Measurements from ENCODE around the gene LANCL3.

The LANCL3 gene

GRCh38 chrX:37686996-37687395, 115.5 kb downstream of the LANCL3 start:
- H3K4me1 ChIP-seq (ENCODE audit: control insufficient read depth, insufficient read depth, low read length, poor library complexity, severe bottlenecking) = no peaks in the 10 kb centered on the region
- no peaks in the 10 kb centered on the region for H3K9me3 ChIP-seq (ENCODE audit: control insufficient read depth, low read length)
- no peak overlapping the region for H3K4me3 ChIP-seq (ENCODE audit: insufficient read depth, low read depth, low read length, poor library complexity, severe bottlenecking)
- no peak overlapping the region for H3K27ac ChIP-seq (ENCODE audit: insufficient read depth, low read length, poor library complexity, severe bottlenecking)
- no peaks in the 10 kb centered on the region for H3K27me3 ChIP-seq (replicated peaks; ENCODE audit: control insufficient read depth, insufficient read depth, low read length, poor library complexity, severe bottlenecking)
- H3K36me3 ChIP-seq (ENCODE audit: control insufficient read depth, insufficient read depth, low read length) = no peaks in the 10 kb centered on the region
- DNase-seq = no peak

- no peak overlapping the region for H3K4me3 ChIP-seq (ENCODE audit: insufficient read depth, low read depth, low read length, poor library complexity, severe bottlenecking)
- no peak for DNase-seq
- no peaks in the 10 kb centered on the region for H3K36me3 ChIP-seq (ENCODE audit: control insufficient read depth, insufficient read depth, low read length)
- no peaks in the 10 kb centered on the region for H3K4me1 ChIP-seq (ENCODE audit: control insufficient read depth, insufficient read depth, low read length, poor library complexity, severe bottlenecking)
- H3K9me3 ChIP-seq (ENCODE audit: control insufficient read depth, low read length) = no peaks in the 10 kb centered on the region
- no peaks in the 10 kb centered on the region for H3K27me3 ChIP-seq (replicated peaks; ENCODE audit: control insufficient read depth, insufficient read depth, low read length, poor library complexity, severe bottlenecking)
- no peak overlapping the region for H3K27ac ChIP-seq (ENCODE audit: insufficient read depth, low read length, poor library complexity, severe bottlenecking)
Observed at GRCh38 chrX:37690119-37690518, 118.7 kb downstream of the LANCL3 start.

- no peak for DNase-seq
- no peaks in the 10 kb centered on the region for H3K4me1 ChIP-seq (ENCODE audit: control insufficient read depth, insufficient read depth, low read length, poor library complexity, severe bottlenecking)
Observed at GRCh38 chrX:37692918-37693317, 121.5 kb downstream of the LANCL3 start.

GRCh38 chrX:37697169-37697760, 125.8 kb downstream of the LANCL3 start:
- no peak overlapping the region for H3K4me3 ChIP-seq (ENCODE audit: insufficient read depth, low read depth, low read length, poor library complexity, severe bottlenecking)
- no peaks in the 10 kb centered on the region for H3K4me1 ChIP-seq (ENCODE audit: control insufficient read depth, insufficient read depth, low read length, poor library complexity, severe bottlenecking)
- DNase-seq = no peak
- no peak overlapping the region for H3K27ac ChIP-seq (ENCODE audit: insufficient read depth, low read length, poor library complexity, severe bottlenecking)
- H3K36me3 ChIP-seq (ENCODE audit: control insufficient read depth, insufficient read depth, low read length) = no peaks in the 10 kb centered on the region
- no peaks in the 10 kb centered on the region for H3K9me3 ChIP-seq (ENCODE audit: control insufficient read depth, low read length)
- no peaks in the 10 kb centered on the region for H3K27me3 ChIP-seq (replicated peaks; ENCODE audit: control insufficient read depth, insufficient read depth, low read length, poor library complexity, severe bottlenecking)

More at GRCh38 chrX:37692918-37693317, 121.5 kb downstream of the LANCL3 start:
- H3K27ac ChIP-seq (ENCODE audit: insufficient read depth, low read length, poor library complexity, severe bottlenecking) = no peak overlapping the region
- no peaks in the 10 kb centered on the region for H3K9me3 ChIP-seq (ENCODE audit: control insufficient read depth, low read length)
- H3K36me3 ChIP-seq (ENCODE audit: control insufficient read depth, insufficient read depth, low read length) = no peaks in the 10 kb centered on the region
- no peaks in the 10 kb centered on the region for H3K27me3 ChIP-seq (replicated peaks; ENCODE audit: control insufficient read depth, insufficient read depth, low read length, poor library complexity, severe bottlenecking)
- no peak overlapping the region for H3K4me3 ChIP-seq (ENCODE audit: insufficient read depth, low read depth, low read length, poor library complexity, severe bottlenecking)

DNA sequence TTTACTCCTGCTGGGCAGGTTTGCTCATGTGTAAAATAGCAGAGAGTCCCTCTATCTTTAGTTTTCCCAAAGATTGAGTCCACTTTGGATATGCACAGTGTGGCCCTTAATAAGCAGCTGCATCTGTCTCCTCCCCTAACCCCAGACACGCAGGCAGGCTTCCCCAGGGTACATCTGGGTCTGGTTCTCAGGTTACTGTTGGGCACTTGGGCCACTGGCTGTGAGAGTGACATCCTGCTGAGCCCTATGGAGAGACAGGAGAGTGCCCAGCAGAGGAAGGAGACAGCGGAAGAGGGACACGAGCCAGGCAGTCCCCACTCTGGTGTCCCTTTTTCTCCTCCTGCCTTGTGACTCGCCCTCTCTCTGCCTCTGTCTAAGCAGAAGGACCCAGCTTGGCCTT, 130.1 kb downstream of the LANCL3 start:
- Histone ChIP-seq H3K27ac (ENCODE audit: insufficient read depth, low read length, poor library complexity, severe bottlenecking) (no peak overlapping the region), H3K27me3 (replicated peaks; ENCODE audit: control insufficient read depth, insufficient read depth, low read length, poor library complexity, severe bottlenecking) (no peaks in the 10 kb centered on the region), H3K9me3 (ENCODE audit: control insufficient read depth, low read length) (no peaks in the 10 kb centered on the region), H3K4me1 (ENCODE audit: control insufficient read depth, insufficient read depth, low read length, poor library complexity, severe bottlenecking) (no peaks in the 10 kb centered on the region), H3K4me3 (ENCODE audit: insufficient read depth, low read depth, low read length, poor library complexity, severe bottlenecking) (no peak overlapping the region), H3K36me3 (ENCODE audit: control insufficient read depth, insufficient read depth, low read length) (no peaks in the 10 kb centered on the region)
- no peak for DNase-seq

DNA sequence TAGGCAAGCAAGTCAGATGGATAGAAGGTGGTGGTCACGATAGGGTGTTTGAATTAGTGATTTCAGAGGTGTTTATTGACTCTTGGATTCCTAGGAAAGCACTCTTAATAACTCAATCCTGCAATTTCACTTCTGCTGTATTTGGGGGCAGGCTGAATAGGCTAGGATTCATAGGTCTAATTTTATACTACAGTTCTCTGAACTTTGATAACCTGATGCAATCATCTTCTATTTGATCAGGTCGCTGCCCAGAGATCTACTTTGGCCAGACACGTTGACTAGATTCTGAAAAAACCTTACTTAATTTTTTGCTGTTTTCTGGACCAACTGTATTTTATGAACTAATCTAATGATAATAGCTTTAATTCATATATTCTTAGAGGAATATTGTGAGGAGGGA, 140.5 kb downstream of the LANCL3 start:
- no peaks in the 10 kb centered on the region for H3K36me3 ChIP-seq (ENCODE audit: control insufficient read depth, insufficient read depth, low read length)
- no peak overlapping the region for H3K4me3 ChIP-seq (ENCODE audit: insufficient read depth, low read depth, low read length, poor library complexity, severe bottlenecking)
- no peaks in the 10 kb centered on the region for H3K27me3 ChIP-seq (replicated peaks; ENCODE audit: control insufficient read depth, insufficient read depth, low read length, poor library complexity, severe bottlenecking)
- H3K27ac ChIP-seq (ENCODE audit: insufficient read depth, low read length, poor library complexity, severe bottlenecking) = no peak overlapping the region
- no peak for DNase-seq
- no peaks in the 10 kb centered on the region for H3K4me1 ChIP-seq (ENCODE audit: control insufficient read depth, insufficient read depth, low read length, poor library complexity, severe bottlenecking)
- H3K9me3 ChIP-seq (ENCODE audit: control insufficient read depth, low read length) = no peaks in the 10 kb centered on the region

GRCh38 chrX:37712458-37712857, 141.0 kb downstream of the LANCL3 start:
- no peaks in the 10 kb centered on the region for H3K27me3 ChIP-seq (replicated peaks; ENCODE audit: control insufficient read depth, insufficient read depth, low read length, poor library complexity, severe bottlenecking)
- H3K36me3 ChIP-seq (ENCODE audit: control insufficient read depth, insufficient read depth, low read length) = no peaks in the 10 kb centered on the region
- no peak overlapping the region for H3K4me3 ChIP-seq (ENCODE audit: insufficient read depth, low read depth, low read length, poor library complexity, severe bottlenecking)
- no peaks in the 10 kb centered on the region for H3K9me3 ChIP-seq (ENCODE audit: control insufficient read depth, low read length)
- H3K4me1 ChIP-seq (ENCODE audit: control insufficient read depth, insufficient read depth, low read length, poor library complexity, severe bottlenecking) = no peaks in the 10 kb centered on the region
- no peak overlapping the region for H3K27ac ChIP-seq (ENCODE audit: insufficient read depth, low read length, poor library complexity, severe bottlenecking)
- DNase-seq = no peak

- H3K36me3 ChIP-seq (ENCODE audit: control insufficient read depth, insufficient read depth, low read length) = no peaks in the 10 kb centered on the region
- H3K4me1 ChIP-seq (ENCODE audit: control insufficient read depth, insufficient read depth, low read length, poor library complexity, severe bottlenecking) = no peaks in the 10 kb centered on the region
- no peaks in the 10 kb centered on the region for H3K27me3 ChIP-seq (replicated peaks; ENCODE audit: control insufficient read depth, insufficient read depth, low read length, poor library complexity, severe bottlenecking)
- no peak for DNase-seq
- H3K4me3 ChIP-seq (ENCODE audit: insufficient read depth, low read depth, low read length, poor library complexity, severe bottlenecking) = no peak overlapping the region
- no peak overlapping the region for H3K27ac ChIP-seq (ENCODE audit: insufficient read depth, low read length, poor library complexity, severe bottlenecking)
- H3K9me3 ChIP-seq (ENCODE audit: control insufficient read depth, low read length) = no peaks in the 10 kb centered on the region
Observed at GRCh38 chrX:37714479-37714878, 143.0 kb downstream of the LANCL3 start.

DNA sequence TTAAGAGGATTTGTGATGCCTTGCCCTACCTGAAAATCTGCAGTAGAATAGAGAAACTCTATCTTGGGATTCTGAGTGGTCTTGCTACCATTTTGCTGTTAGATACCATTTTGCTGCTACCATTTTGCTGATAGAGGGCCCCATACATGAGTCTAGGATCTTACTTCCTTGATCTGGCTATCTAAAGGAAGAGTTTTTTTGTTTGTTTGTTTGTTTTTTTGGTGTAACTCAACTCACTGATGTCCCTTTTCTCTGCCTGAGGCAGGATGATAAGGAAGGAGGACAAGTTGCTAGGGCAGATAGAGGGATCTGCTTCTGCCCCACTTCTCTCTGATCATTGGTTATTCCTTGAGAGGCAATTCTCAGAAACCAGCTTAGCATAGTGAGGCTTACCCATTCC, 145.1 kb downstream of the LANCL3 start:
- no peak for DNase-seq
- no peaks in the 10 kb centered on the region for H3K9me3 ChIP-seq (ENCODE audit: control insufficient read depth, low read length)
- H3K27me3 ChIP-seq (replicated peaks; ENCODE audit: control insufficient read depth, insufficient read depth, low read length, poor library complexity, severe bottlenecking) = no peaks in the 10 kb centered on the region
- H3K4me1 ChIP-seq (ENCODE audit: control insufficient read depth, insufficient read depth, low read length, poor library complexity, severe bottlenecking) = no peaks in the 10 kb centered on the region
- no peak overlapping the region for H3K27ac ChIP-seq (ENCODE audit: insufficient read depth, low read length, poor library complexity, severe bottlenecking)
- no peak overlapping the region for H3K4me3 ChIP-seq (ENCODE audit: insufficient read depth, low read depth, low read length, poor library complexity, severe bottlenecking)
- no peaks in the 10 kb centered on the region for H3K36me3 ChIP-seq (ENCODE audit: control insufficient read depth, insufficient read depth, low read length)

GRCh38 chrX:37717708-37718107, 146.2 kb downstream of the LANCL3 start:
- H3K4me1 ChIP-seq (ENCODE audit: control insufficient read depth, insufficient read depth, low read length, poor library complexity, severe bottlenecking) = no peaks in the 10 kb centered on the region
- H3K9me3 ChIP-seq (ENCODE audit: control insufficient read depth, low read length) = no peaks in the 10 kb centered on the region
- no peak for DNase-seq
- no peaks in the 10 kb centered on the region for H3K36me3 ChIP-seq (ENCODE audit: control insufficient read depth, insufficient read depth, low read length)
- no peak overlapping the region for H3K4me3 ChIP-seq (ENCODE audit: insufficient read depth, low read depth, low read length, poor library complexity, severe bottlenecking)
- no peaks in the 10 kb centered on the region for H3K27me3 ChIP-seq (replicated peaks; ENCODE audit: control insufficient read depth, insufficient read depth, low read length, poor library complexity, severe bottlenecking)
- no peak overlapping the region for H3K27ac ChIP-seq (ENCODE audit: insufficient read depth, low read length, poor library complexity, severe bottlenecking)

Measured in effector memory CD4-positive, alpha-beta T cell (primary cell).